IMR-90 (cell line): ENCODE measurements around the gene BTBD9. TPM values are rescaled to one million over a fixed set of nuclear protein-coding genes. Genes with fewer than 3 reads are reported as not detected.

Experiments used
- ATAC-seq: fragments of 200-7000 bp; cut with Tn5 transposase; 2 replicates; pipeline ENCODE4 v1.9.1; 2020; ENCODE audit warnings: low read depth, mild to moderate bottlenecking, moderate library complexity
- BruUV-seq: library from RNA; stranded (reverse); fragments of 400-500 nt; replicated peaks from 2 replicates; lab custom pipeline; 2021; lab: Mats Ljungman, UMichigan
- CTCF ChIA-PET: fragments of 300-600 bp; formaldehyde crosslinking; extraction: SDS; loops from one replicate; lab custom pipeline; 2021; ENCODE audit warnings: antibody characterized with exemption; lab: Yijun Ruan, JAX
- POLR2A ChIA-PET: fragments of 300-600 bp; sonication (Branson Sonifier 250); formaldehyde crosslinking; loops from one replicate; lab custom pipeline; 2022; ENCODE audit warnings: antibody characterized with exemption; ENCODE audit not compliant: unreplicated experiment; lab: Charles Lee
- DNase-seq: peaks from one replicate; pipeline ENCODE4 v3.0.0; 2013
- H2AFZ ChIP-seq: replicated peaks from 2 replicates; pipeline ENCODE3; 2013; ENCODE audit warnings: low read length, mild to moderate bottlenecking; ENCODE audit not compliant: poor library complexity
- H2AK5ac ChIP-seq: 2 replicates; pipeline ENCODE4 v1.6.1; 2013; ENCODE audit warnings: low read depth, low read length, inconsistent platforms
- H2AK9ac ChIP-seq: replicated peaks from 2 replicates; pipeline ENCODE3; 2013; ENCODE audit warnings: mild to moderate bottlenecking, low read depth, low read length, moderate library complexity; ENCODE audit not compliant: poor library complexity
- H2BK120ac ChIP-seq: 2 replicates; pipeline ENCODE4 v1.6.1; 2013; ENCODE audit warnings: low read depth, low read length, inconsistent platforms
- H2BK15ac ChIP-seq: 3 replicates; pipeline ENCODE4 v1.6.1; 2013; ENCODE audit warnings: low read depth, low read length, inconsistent platforms
- H2BK20ac ChIP-seq: 2 replicates; pipeline ENCODE4 v1.6.1; 2013; ENCODE audit warnings: low read depth, mild to moderate bottlenecking, inconsistent platforms, low read length, moderate library complexity
- H2BK5ac ChIP-seq: 2 replicates; pipeline ENCODE4 v1.6.1; 2013; ENCODE audit warnings: mild to moderate bottlenecking, low read depth, low read length, inconsistent platforms; ENCODE audit not compliant: poor library complexity, severe bottlenecking
- H3K14ac ChIP-seq: replicated peaks from 2 replicates; pipeline ENCODE4 v1.6.1; 2013; ENCODE audit warnings: low read depth, low read length, inconsistent platforms
- H3K18ac ChIP-seq: 2 replicates; pipeline ENCODE4 v1.6.1; 2013; ENCODE audit warnings: low read depth, low read length, control low read depth
- H3K23ac ChIP-seq: 2 replicates; pipeline ENCODE4 v1.6.1; 2013; ENCODE audit warnings: low read depth, low read length, inconsistent platforms
- H3K27ac ChIP-seq: 2 replicates; pipeline ENCODE4 v1.5.1; 2013; ENCODE audit warnings: mild to moderate bottlenecking, control low read depth, low read length; ENCODE audit not compliant: insufficient read depth
- H3K27me3 ChIP-seq: 2 replicates; pipeline ENCODE4 v1.6.1; 2013; ENCODE audit warnings: low read length; ENCODE audit not compliant: control insufficient read depth, insufficient read depth
- H3K36me3 ChIP-seq: 2 replicates; pipeline ENCODE4 v1.6.1; 2013; ENCODE audit warnings: low read length, mixed read lengths; ENCODE audit not compliant: control insufficient read depth, insufficient read depth
- H3K4ac ChIP-seq: 2 replicates; pipeline ENCODE4 v1.6.1; 2013; ENCODE audit warnings: low read depth, low read length, inconsistent platforms
- H3K4me1 ChIP-seq: 2 replicates; pipeline ENCODE4 v1.6.1; 2013; ENCODE audit warnings: low read length, mixed read lengths; ENCODE audit not compliant: control insufficient read depth, insufficient read depth
- H3K4me2 ChIP-seq: 2 replicates; pipeline ENCODE4 v1.6.1; 2013; ENCODE audit warnings: low read depth, mild to moderate bottlenecking, control low read depth, low read length, moderate library complexity
- H3K4me3 ChIP-seq: 2 replicates; pipeline ENCODE4 v1.5.1; 2013; ENCODE audit warnings: low read depth, mild to moderate bottlenecking, control low read depth, low read length, moderate library complexity; ENCODE audit not compliant: insufficient read depth
- H3K56ac ChIP-seq: 2 replicates; pipeline ENCODE4 v1.6.1; 2013; ENCODE audit warnings: low read length, inconsistent platforms; ENCODE audit not compliant: insufficient read depth; ENCODE audit errors: extremely low read depth
- H3K79me1 ChIP-seq, 2 experiments: 2 replicates each; pipeline ENCODE4 v1.6.1; 2013; ENCODE audit warnings: low read length in 2 of 2, inconsistent platforms in 1 of 2, low read depth in 1 of 2
- H3K9ac ChIP-seq: 2 replicates; pipeline ENCODE4 v1.6.1; 2013; ENCODE audit warnings: low read depth, low read length, control low read depth
- H3K9me1 ChIP-seq: 2 replicates; pipeline ENCODE4 v1.6.1; 2013; ENCODE audit warnings: low read length, inconsistent platforms; ENCODE audit not compliant: insufficient read depth
- H3K9me3 ChIP-seq: 2 replicates; pipeline ENCODE4 v1.6.1; 2013; ENCODE audit warnings: low read length; ENCODE audit not compliant: control insufficient read depth, insufficient read depth
- H4K20me1 ChIP-seq: 2 replicates; pipeline ENCODE4 v1.6.1; 2013; ENCODE audit warnings: low read length, inconsistent platforms; ENCODE audit not compliant: insufficient read depth
- H4K5ac ChIP-seq: 2 replicates; pipeline ENCODE4 v1.6.1; 2013; ENCODE audit warnings: mild to moderate bottlenecking, low read depth, low read length, control low read depth
- H4K8ac ChIP-seq, 2 experiments: 2 replicates each; pipeline ENCODE4 v1.6.1; 2013; ENCODE audit warnings: low read depth in 2 of 2, low read length in 2 of 2, control low read depth in 1 of 2, inconsistent platforms in 1 of 2
- H4K91ac ChIP-seq: 2 replicates; pipeline ENCODE4 v1.6.1; 2013; ENCODE audit warnings: low read depth, low read length, inconsistent platforms; ENCODE audit not compliant: insufficient read depth
- BHLHE40 ChIP-seq: fragments of 150-350 bp; IDR thresholded peaks from 2 replicates; pipeline ENCODE4 v1.6.1; 2016; ENCODE audit warnings: mild to moderate bottlenecking, low read depth, low read length
- CEBPB ChIP-seq: IDR thresholded peaks from 2 replicates; pipeline ENCODE4 v1.6.1; 2012; ENCODE audit warnings: low read depth, low read length, improper control_type of control experiment
- CHD1 ChIP-seq: IDR thresholded peaks from 2 replicates; pipeline ENCODE4 v1.6.1; 2012; ENCODE audit warnings: low read depth, low read length, improper control_type of control experiment
- ELK1 ChIP-seq: fragments of 150-350 bp; IDR thresholded peaks from 2 replicates; pipeline ENCODE4 v1.6.1; 2016; ENCODE audit warnings: low read depth, mild to moderate bottlenecking, low read length, moderate library complexity, borderline replicate concordance
- FOS ChIP-seq: fragments of 150-350 bp; IDR thresholded peaks from 2 replicates; pipeline ENCODE4 v1.6.1; 2016; ENCODE audit warnings: low read depth, low read length
- MAFK ChIP-seq: IDR thresholded peaks from 2 replicates; pipeline ENCODE4 v1.6.1; 2012; ENCODE audit warnings: low read depth, low read length, improper control_type of control experiment
- MAZ ChIP-seq: IDR thresholded peaks from 2 replicates; pipeline ENCODE4 v1.6.1; 2012; ENCODE audit warnings: low read depth, mild to moderate bottlenecking, low read length, improper control_type of control experiment, moderate library complexity, borderline replicate concordance
- MXI1 ChIP-seq: IDR thresholded peaks from 2 replicates; pipeline ENCODE4 v1.6.1; 2012; ENCODE audit warnings: low read depth, mild to moderate bottlenecking, low read length, moderate library complexity, borderline replicate concordance
- NFE2L2 ChIP-seq: fragments of 150-350 bp; IDR thresholded peaks from 2 replicates; pipeline ENCODE4 v1.6.1; 2016; ENCODE audit warnings: low read depth, mild to moderate bottlenecking, low read length
- POLR2A ChIP-seq: IDR thresholded peaks from 2 replicates; pipeline ENCODE4 v1.6.1; 2012; ENCODE audit warnings: mild to moderate bottlenecking, low read depth, low read length
- RAD21 ChIP-seq: IDR thresholded peaks from 2 replicates; pipeline ENCODE4 v1.6.1; 2012; ENCODE audit warnings: low read length, improper control_type of control experiment
- RCOR1 ChIP-seq: IDR thresholded peaks from 2 replicates; pipeline ENCODE4 v1.6.1; 2012; ENCODE audit warnings: mild to moderate bottlenecking, low read length, improper control_type of control experiment; ENCODE audit not compliant: insufficient replicate concordance
- RFX5 ChIP-seq: IDR thresholded peaks from 2 replicates; pipeline ENCODE4 v1.8.0; 2012; ENCODE audit warnings: low read depth, mild to moderate bottlenecking, low read length, moderate library complexity
- USF2 ChIP-seq: fragments of 150-350 bp; IDR thresholded peaks from 2 replicates; pipeline ENCODE4 v1.6.1; 2017; ENCODE audit warnings: mild to moderate bottlenecking, antibody characterized with exemption, low read length, low read depth
- WGBS, 2 experiments: methylation state at CpG; one replicate each; pipeline versions ENCODE4 v1.1.5 to v1.1.7; 2013; ENCODE audit warnings: missing lambda C conversion rate in 2 of 2; ENCODE audit not compliant: insufficient read length in 1 of 2; ENCODE audit errors: extremely low coverage in 2 of 2; 5-methylcytosine and 5-hydroxymethylcytosine counted together
- dilution Hi-C: fragments of 300-500 bp; cut with HindIII; formaldehyde crosslinking; loops from one replicate; pipeline ENCODE4 v1.14.3; 2018; ENCODE audit warnings: low sequenced_read_pairs; ENCODE audit not compliant: unreplicated experiment
- in situ Hi-C: fragments of 300-500 bp; cut with MboI; formaldehyde crosslinking; loops from 3 replicates; pipeline ENCODE4 v1.14.3; 2019; ENCODE audit warnings: low sequenced_read_pairs, inconsistent platforms, mixed read lengths
- intact Hi-C: fragments of 100-400 bp; cut with micrococcal nuclease; formaldehyde crosslinking; loops from 2 replicates; pipeline ENCODE4 v1.10.0; 2022
- polyA plus RNA-seq, 3 experiments: library from polyadenylated mRNA; depleted of rRNA; stranded (reverse); fragments of >200 nt; gene quantifications; 2 replicates each; pipeline ENCODE4 v1.2.3, GENCODE V29; 2012; ENCODE audit warnings: low replicate concordance in 1 of 3
- total RNA-seq: library from RNA; depleted of rRNA; stranded (reverse); fragments of >200 nt; gene quantifications from 2 replicates; pipeline ENCODE4 v1.2.3, GENCODE V29; 2012

The BTBD9 gene
- total and polyA plus RNA-seq, 2 of the 4 experiments (the other 2 are of a cell fraction): 4.1 to 22.0 TPM

GRCh38 chr6:38684904-38685303 lies 45.2 kb upstream of the BTBD9 start:
- peaks cover 21% of the 10 kb centered on the region for H4K20me1 ChIP-seq

More at GRCh38 chr6:38684904-38685303, 45.2 kb upstream of the BTBD9 start:
- Histone ChIP-seq H2BK15ac (no peak overlapping the region), H3K27ac (no peak overlapping the region), H3K36me3 (peaks cover 7% of the 10 kb centered on the region), H3K9me1 (peaks cover 15% of the 10 kb centered on the region), H2AK5ac (no peak overlapping the region), H3K23ac (no peak overlapping the region), H2BK5ac (no peak overlapping the region), H3K4me1 (peaks cover 7% of the 10 kb centered on the region; the same call in 1 of the 2 replicates), H2AFZ (no peak overlapping the region), H3K4me3 (no peak overlapping the region), H3K9ac (no peak overlapping the region), H3K18ac (no peak overlapping the region), H2AK9ac (no peak overlapping the region), H2BK20ac (no peak overlapping the region), H3K9me3 (no peaks in the 10 kb centered on the region), H3K79me1 (peaks cover 12 to 32% of the 10 kb centered on the region in 2 experiments), H2BK120ac (no peak overlapping the region), H4K91ac (no peak overlapping the region), H3K4me2 (no peak overlapping the region), H3K27me3 (no peaks in the 10 kb centered on the region), H4K8ac (no peak overlapping the region), H3K14ac (no peak overlapping the region), H3K4ac (no peak overlapping the region), H4K5ac (no peak overlapping the region), H3K56ac (no peak overlapping the region)
- ATAC-seq (no peak), DNase-seq (no peak)
- ChIA-PET CTCF (no interaction called here), POLR2A (no interaction called here)
- intact Hi-C loops: no loop called here
- 92% methylated on average over 3 of the region's 3 CpGs; no CpG with 5 or more reads in 1 of the 2 experiments for WGBS, 2 experiments
- in situ Hi-C loops: no loop called here
- no peak for TF ChIP-seq MAFK
- TF ChIP-seq BHLHE40: no peak
- no peak for TF ChIP-seq CEBPB
- TF ChIP-seq RAD21: no peak
- no peak for TF ChIP-seq ELK1
- TF ChIP-seq FOS: no peak
- no peak for TF ChIP-seq RFX5
- no peak for TF ChIP-seq RCOR1
- TF ChIP-seq MAZ: no peak
- TF ChIP-seq NFE2L2: no peak
- no peak for TF ChIP-seq MXI1
- TF ChIP-seq CHD1: no peak
- TF ChIP-seq USF2: no peak
- no peak for TF ChIP-seq POLR2A
- BruUV-seq: no TSS peak
- dilution Hi-C loops: no loop called here
